G401 (cell line): ENCODE data around the gene LTBP1. TPM values are rescaled to one million over a fixed set of nuclear protein-coding genes. Genes with fewer than 3 reads are reported as not detected.

Source experiments
- DNase-seq: peaks from one replicate; pipeline ENCODE4 v3.0.0-alpha.2; 2015; ENCODE audit warnings: low spot score
- in situ Hi-C: cut with HindIII; loops from 2 replicates; pipeline ENCODE4 v1.10.0; 2016; ENCODE audit warnings: low sequenced_read_pairs, mixed read lengths
- total RNA-seq: library from RNA; depleted of rRNA; stranded (reverse); fragments of >200 nt; shearing (Covaris generic); gene quantifications from 2 replicates; pipeline ENCODE4 v1.2.3, GENCODE V29; 2014

Gene LTBP1
- total RNA-seq, 1 experiment from 2014 or later = 12.5 TPM

DNA sequence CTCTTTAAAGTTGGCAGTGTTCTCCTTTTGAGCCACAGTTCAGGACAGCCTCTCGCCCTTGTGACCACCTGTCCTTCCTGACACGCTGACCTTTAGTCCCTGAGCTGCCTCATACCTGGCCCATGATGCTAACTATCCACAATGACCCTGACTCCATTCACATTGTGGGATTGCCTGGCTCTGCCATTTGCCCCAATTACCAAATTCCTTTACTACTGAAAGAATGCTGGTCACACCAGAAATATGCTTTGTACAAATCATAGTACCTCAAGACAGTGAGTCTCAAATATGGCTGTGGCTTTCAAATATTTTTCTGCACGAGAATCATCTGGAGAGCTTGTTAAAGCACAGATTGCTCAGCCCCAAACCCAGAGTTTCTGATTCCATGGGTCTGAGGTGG, 54.2 kb downstream of the LTBP1 start:
- DNase-seq = no peak
- in situ Hi-C loops = no loop called here

DNA sequence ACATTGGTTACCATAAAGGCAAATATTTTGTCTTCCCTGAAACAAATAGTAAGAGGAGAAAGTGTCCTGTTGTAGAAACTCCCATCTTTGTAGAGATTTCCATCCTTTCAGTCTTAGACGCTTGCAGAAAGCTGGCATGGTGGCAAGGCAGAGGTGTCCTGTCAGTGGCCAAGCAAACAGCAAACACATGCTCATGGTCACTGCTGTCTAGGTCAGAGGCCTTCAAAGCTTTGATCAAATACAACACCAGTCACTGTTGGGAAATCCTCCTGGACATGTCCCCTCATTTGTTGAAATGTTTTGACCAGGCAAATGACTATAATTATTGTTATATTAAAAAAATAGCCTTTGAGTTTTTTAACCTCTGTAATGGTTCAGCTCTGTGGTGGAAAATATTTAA, 55.1 kb downstream of the LTBP1 start:
- in situ Hi-C loops = no loop called here
- DNase-seq = no peak

DNA sequence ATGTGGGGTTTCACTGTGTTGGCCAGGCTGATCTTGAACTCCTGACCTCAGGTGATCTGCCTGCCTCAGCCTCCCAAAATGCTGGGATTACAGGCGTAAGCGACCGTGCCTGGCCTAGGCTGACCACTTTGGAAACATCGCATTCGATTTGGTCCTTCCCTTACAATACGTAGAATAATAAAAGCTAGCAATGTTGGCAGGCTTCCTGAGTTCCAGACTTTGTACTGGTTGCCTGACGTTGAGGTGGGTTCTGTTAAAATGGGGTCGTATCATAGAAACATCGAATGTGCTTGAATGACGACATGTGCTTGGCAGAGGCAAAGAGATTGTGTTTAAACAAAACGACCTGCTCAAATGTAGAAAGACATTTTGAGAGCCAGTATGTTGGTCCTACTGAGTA, 56.1 kb downstream of the LTBP1 start:
- no peak for DNase-seq
- in situ Hi-C loops = no loop called here

DNA sequence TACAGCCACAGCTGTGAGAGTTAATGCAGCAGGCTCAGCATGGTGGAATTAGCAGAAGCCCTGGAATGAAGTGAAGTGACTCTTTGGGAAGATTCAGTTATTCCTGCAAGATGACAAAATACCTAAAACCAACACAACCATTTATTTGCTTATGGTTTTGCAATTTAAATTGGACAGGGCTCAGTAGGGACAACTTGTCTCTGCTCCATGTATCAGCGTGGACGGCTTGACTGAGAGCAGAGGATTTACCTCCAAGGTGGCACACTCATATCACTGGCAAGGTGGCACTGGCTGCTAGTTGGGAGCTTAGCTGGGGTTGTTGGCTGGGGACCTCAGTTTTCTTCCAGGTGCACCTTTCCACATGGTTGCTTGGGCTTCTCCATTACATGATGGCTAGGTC, 58.3 kb downstream of the LTBP1 start:
- in situ Hi-C loops = no loop called here
- no peak for DNase-seq

DNA sequence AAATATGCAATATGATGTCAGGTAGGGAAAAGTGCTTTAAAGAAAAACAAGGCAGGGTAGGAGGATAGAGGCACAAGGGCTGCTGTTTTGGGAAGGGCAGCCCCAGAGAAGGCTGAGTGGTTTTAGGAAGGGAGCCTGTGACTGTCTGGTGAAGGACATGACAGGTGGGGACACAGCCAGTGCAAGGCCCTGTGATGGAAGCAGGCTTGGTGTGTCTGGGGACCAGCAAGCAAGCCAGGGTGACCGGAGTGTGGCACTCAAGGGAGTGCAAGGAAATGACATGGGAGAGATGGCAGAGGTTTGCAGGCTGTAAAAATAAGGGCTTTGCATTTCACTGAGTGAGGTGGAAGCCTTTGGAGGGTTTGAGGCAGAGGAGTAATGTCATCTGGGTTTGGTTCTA, 62.0 kb downstream of the LTBP1 start:
- in situ Hi-C loops = no loop called here
- no peak for DNase-seq

DNA sequence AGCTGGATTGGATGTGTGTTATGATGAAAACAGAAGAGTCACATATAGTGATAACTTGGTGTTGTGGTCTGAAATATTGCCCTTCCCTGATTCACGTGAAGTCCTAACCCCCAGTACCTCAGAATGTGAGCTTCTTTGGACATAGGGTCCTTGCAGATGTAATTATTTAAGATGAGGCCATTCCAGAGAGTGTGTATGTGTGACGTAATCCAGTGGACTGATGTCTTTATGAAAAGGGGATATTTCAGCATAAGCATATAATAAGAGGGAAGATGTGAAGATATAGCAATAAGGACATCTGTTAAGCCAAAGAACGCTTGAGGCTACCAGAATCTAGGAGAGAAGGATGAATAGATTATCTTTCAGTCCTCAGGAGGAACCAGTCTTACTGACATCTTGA, 62.5 kb downstream of the LTBP1 start:
- in situ Hi-C loops = no loop called here

DNA sequence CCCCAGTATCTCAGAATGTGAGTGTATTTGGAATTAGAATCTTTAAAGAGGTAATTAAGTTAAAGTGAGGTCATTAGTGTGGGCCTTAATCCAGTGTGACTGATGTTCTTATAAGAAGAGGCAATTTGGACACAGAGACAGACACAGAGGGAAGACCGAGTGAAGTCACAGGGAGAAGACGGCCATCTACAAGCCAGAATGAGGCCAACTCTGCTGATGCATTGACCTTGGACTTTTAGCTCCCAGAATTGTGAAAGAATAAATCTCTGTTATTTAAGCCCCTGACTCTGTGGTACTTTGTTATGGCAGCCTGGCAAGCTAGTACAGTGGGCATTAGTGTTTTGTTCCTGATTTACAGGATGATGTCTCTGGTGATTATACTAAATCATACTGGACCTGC, 64.6 kb downstream of the LTBP1 start:
- no peak for DNase-seq
- in situ Hi-C loops = no loop called here

More for the DNA sequence above, 62.5 kb downstream of the LTBP1 start:
- no peak for DNase-seq

DNA sequence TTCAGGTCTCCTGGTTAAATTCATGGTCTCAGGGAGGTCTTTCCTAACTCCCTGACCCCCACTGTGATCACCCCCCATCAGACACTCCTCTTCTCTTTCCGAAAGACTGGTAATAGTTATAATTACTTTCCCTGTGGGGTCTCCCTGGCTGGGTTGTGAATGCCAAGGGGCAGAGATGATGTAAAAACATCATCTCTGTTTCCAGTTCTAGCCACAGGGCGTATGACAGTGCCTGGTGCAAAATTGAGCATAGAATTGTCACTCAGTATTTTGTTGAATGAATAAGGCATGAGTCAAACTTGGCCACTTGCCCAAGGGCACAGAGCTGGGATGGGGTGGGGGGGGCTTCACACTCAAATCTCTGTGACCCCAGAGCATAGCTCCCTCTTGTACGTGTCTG, 65.2 kb downstream of the LTBP1 start:
- in situ Hi-C loops = no loop called here
- DNase-seq = no peak

DNA sequence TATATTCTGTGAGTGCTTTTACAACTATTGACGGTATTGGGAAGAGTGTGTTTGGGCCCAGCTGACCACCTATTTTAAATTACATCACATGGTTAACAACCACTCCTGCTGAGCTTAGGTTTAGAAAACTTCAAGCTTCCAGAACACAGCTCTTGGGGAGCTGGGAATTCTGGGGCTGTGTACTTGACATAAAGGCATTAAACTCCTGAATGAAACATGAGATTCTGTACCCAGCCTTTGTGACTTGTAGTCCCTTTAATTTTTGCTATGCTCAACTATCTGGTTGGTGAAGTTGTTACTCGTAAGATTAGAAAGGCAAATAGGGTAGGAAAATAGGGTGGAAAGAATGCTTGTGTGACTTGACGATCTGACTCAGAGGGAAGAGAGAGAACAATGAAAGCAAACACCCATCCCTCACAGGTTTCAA, 66.9 kb downstream of the LTBP1 start:
- in situ Hi-C loops = no loop called here
- DNase-seq = no peak

DNA sequence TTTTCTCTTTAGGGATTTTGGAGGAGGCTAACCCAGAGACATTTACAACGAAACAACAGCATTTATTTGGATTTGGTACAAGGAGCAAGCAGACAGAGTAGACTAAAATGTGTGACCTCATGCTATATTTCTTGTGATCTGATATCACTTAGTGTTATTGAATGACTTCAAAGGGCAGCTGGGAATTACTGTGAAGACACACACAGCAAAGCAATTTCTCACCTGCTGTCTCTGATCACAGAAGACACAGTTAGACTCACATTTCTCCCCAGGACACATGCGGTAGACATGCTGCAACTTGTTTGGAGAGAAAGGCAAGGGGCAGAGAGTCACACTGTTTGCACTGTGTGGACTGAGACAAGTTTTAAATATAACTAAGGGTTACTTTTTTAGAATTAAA, 67.5 kb downstream of the LTBP1 start:
- no peak for DNase-seq
- in situ Hi-C loops = no loop called here

DNA sequence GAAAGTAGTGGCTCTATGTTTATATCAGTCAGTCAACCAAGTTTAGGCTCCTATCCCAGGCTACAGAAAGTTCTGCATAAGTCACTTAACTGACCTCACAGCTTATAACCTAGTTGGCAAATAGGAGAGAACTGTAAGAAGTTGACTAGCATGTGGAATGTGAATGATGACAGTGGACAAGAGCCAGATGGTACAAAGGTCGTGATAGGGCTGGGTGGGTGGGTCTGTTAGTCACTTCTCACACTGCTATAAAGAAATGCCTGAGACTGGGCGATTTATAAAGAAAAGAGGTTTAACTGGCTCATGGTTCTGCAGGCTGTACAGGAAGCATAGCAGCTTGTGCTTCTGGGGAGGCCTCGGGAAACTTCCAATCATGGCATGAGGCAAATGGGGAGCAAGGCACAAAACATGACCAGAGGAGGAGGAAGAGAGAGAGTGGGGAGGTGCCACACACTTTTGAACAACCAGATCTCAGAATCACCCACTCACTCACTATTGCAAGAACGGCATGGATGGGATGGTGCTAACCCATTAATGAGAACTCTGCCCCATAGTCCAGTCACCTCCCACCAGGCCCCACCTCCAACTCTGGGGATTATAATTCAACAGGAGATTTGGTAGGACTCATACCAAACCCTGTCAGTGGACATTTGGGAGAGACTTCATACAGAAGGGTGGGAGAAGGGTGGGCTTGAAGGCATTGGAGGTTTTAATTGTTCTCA, 68.8 kb downstream of the LTBP1 start:
- DNase-seq = no peak
- in situ Hi-C loops = no loop called here

DNA sequence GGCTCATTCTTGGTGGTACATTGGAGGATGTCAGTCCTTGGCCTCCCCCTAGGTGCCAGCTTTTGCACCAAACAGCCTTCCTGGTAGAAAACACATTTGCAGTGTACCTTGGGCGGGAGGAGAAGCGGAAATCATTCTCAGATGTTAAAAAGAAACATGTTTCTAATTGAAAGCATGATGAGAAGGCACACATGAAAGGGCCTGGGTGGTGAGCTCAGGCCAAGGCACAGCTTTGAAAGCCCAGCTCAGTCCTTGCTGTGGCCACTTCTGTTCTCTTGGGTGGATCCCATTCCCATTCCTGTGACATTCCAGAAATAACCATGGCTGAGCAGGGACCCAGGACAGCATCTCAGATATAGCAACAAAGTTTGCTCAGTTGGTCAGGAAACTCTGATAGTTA, 71.5 kb downstream of the LTBP1 start:
- no peak for DNase-seq
- in situ Hi-C loops = no loop called here

DNA sequence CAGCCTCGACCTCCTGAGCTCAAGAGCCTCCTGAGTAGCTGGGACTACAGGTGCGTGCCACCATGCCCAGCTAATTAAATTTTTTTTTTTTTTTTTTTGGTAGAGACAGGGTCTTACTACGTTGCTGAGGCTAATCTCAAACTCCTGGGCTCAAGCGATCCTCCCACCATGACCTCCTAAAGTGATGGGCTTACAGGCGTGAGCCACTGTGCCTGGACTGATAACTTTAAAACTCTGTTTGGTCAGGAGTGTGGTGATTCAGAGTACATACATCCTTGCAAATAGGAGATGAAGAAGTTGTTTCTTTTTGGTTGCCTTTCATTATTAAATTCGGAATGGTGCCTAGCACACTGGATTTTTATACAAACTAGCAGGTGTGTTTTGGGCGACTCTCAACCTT, 73.0 kb downstream of the LTBP1 start:
- in situ Hi-C loops = no loop called here

DNA sequence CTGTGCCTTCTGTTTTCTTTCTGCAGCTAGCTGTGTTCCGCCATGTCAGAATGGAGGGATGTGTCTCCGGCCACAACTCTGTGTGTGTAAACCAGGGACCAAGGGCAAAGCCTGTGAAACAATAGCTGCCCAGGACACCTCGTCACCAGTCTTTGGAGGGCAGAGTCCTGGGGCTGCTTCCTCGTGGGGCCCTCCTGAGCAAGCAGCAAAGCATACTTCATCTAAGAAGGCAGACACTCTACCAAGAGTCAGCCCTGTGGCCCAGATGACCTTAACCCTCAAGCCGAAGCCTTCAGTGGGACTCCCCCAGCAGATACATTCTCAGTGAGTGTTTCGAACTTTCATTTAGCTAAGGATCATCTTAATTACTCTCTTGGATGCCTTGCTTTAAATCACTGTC, 74.1 kb downstream of the LTBP1 start:
- in situ Hi-C loops = no loop called here
- no peak for DNase-seq

More for the DNA sequence above, 73.0 kb downstream of the LTBP1 start:
- DNase-seq = no peak

DNA sequence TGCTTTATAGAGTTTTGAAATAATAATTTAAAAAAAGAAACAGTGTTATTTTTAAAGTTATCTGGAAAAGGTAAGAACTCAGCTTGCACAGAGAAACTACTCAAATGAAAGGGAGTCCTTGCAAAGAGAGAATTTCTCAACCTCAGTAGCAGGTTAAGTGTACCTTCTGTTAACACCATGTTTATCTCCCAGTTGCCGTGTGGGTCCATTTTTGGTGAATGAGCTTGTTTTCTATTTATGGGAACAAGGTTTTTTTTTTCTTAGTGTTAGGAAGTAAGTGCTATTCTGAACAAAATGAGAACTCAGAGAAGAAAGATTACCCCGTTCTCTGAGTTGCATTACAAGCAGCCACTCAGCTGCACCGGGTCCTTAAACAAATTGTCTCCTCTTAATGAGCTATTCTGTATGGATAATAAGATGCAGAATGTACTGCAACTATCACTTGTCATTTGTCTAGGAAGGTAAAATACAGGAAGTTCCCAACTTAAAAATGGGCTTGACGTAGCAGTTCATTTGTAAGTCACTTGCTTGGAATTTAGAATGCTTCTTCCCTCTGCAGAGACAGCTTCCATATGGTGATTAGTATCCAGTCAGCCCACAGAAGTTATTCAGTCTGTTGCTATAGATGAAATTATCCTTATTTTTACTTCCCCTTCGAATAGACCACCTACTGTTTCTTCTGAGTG, 74.9 kb downstream of the LTBP1 start:
- in situ Hi-C loops = no loop called here
- DNase-seq = no peak

DNA sequence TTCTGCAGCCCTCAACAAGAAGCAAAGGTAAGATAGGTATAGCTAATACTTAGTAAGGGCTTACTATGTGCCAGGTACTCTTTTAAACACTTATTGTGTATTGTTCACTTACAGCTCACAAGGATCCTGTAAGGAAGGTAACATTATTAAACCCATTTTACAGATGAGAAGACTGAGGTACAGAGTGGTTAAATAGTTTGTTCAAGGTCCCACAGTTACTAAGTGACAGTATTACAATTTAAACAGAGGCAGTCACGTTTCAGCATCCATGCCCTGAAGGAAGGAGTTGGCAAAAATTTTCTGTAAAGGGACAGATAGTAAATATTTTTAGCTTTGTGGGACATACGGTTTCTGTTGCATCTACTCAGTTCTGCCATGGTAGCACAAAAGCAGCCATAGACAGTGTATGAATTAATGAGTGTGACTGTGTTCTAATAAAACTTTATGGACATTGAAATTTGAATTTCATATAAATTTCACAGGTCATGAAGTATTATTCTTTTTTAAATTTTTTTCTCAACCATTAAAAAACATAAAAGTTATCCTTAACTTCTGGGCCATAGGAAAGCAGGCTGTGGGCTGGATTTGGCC, 75.7 kb downstream of the LTBP1 start:
- in situ Hi-C loops = no loop called here
- no peak for DNase-seq

DNA sequence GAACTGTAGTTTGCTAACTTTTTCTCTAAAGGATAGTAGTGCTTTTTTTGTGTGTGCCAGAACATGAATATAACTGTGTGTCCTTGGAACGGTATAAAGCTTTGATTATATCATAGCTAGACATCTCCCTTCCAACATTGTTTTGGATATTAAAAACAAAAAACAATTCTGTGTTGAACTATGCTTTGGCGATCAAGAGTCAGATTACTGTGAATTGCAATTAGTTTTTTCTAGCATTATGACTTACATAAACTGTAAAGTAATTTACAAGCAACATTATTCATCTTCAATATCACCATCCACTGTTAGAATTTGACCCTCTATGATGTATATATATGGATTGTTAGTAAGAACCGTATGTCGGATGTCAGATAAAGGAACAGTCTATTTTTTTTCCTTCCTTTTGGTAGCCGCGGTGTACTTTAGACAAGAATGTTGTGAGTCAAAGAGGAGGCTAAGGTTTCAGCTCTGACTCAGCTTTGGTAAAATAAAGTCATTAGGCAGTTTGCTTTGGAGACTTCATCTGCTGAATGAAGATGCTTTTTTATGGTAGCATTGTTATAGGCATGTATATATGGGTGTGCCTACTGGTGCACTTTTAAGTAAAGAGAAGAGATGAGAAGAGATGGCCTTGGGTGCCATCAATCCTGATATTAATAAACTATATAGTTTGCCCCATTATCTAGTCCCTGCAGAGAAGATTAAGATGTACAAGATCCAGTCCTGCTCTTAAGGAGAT, 76.4 kb downstream of the LTBP1 start:
- no peak for DNase-seq
- in situ Hi-C loops = no loop called here

DNA sequence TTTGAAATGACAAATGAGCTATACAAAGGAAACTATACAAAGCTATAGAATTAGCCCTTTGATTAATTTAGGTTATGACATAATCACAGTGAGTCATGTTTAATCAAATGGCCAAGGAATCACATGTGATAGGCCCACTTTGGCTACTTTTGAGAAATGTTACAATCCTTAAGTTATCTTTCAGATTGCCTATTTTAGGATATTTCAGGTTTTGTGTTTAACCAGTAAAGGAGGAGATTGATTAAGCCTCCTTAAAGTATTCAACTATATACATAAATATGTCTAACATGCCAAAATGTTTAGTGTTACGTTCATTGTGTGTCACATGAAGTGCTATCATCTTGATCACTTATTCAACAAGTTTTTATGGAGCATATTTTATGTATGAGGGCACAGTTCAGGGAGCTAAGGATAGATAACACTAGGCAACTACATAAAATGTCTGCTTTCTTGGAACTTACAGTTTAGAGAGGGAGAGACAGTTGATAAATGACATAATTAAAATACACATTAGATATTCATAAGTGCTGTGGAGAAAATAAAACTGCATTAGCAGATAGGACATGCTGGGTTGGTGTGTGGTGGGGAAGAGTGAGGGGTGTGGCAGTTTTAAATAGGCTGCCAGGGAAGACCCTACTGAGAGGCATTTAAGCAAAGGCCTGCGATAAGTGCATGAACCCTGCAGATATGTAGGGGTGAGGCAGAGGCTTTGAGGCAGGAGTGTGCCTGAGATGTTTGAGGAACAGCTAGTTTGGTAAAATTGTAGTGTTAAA, 77.2 kb downstream of the LTBP1 start:
- no peak for DNase-seq
- in situ Hi-C loops = no loop called here

DNA sequence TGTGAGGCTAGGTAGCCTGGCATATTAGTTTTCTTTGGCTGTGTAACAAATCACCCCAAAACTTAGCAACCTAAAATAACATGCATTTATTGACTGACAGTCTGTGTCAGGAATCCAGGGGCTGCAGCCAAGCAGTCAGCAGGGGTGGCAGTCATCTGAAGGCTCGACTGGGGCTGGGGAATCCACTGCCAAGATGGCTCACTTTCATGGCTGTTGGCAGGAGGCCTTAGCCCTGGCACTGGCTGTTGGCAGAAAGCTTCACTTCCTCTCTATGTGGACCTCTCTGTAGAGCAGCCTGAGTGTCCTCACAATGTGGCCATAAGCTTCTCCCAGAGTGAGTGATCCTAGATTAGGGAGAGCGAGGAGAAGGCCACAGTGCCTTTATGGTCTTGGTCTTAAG, 78.0 kb downstream of the LTBP1 start:
- in situ Hi-C loops = no loop called here
- DNase-seq = no peak
